Prostate gland (tissue), 2 donors: ENCODE results near the gene AGO4.

ENCODE experiments used
- CTCF ChIP-seq, 4 experiments: fragments of 200-600 bp in 2 of 4; fragments of 450-650 bp in 2 of 4; sonication (generic) in 2 of 4; IDR thresholded peaks; 1 replicate in 3 of 4; 2 replicates in 1 of 4; pipeline ENCODE4 v1.5.1; 2016 to 2019; ENCODE audit warnings: antibody characterized with exemption in 4 of 4, mild to moderate bottlenecking in 2 of 4, moderate library complexity in 2 of 4
- POLR2A ChIP-seq: fragments of 450-650 bp; IDR thresholded peaks from one replicate; pipeline ENCODE4 v1.6.1; 2016; ENCODE audit warnings: antibody characterized with exemption, mild to moderate bottlenecking

GRCh38 chr1:35790670-35791069 is 17.1 kb upstream of the AGO4 start:
- TF ChIP-seq POLR2A (no peak), CTCF (IDR thresholded peaks at IDR 0.05) (no peak)
